Endothelial cell of umbilical vein (primary cell): ENCODE data around the gene NEMP1. TPM values are rescaled to one million over a fixed set of nuclear protein-coding genes. Genes with fewer than 3 reads are reported as not detected.

ENCODE experiments used
- BruUV-seq: library from RNA; stranded (reverse); fragments of 400-500 nt; replicated peaks from 2 replicates; lab custom pipeline; 2021; lab: Mats Ljungman, UMichigan
- CTCF ChIA-PET: fragments of 300-600, 350-600 bp; sonication (Branson Sonifier 250); formaldehyde crosslinking; loops from one replicate; lab custom pipeline; 2021; ENCODE audit warnings: antibody characterized with exemption, inconsistent platforms; lab: Charles Lee
- POLR2A ChIA-PET: fragments of 300-600, 350-600 bp; sonication (Branson Sonifier 250); formaldehyde crosslinking; loops from one replicate; lab custom pipeline; 2021; ENCODE audit warnings: antibody characterized with exemption, inconsistent platforms; lab: Charles Lee
- DNase-seq: peaks from one replicate; pipeline ENCODE4 v3.0.0-alpha.2; 2011; ENCODE audit warnings: low read depth, low spot score
- FAIRE-seq: peaks from 2 replicates; lab custom pipeline; 2011; peaks lifted over from hg19 to GRCh38; lab: Jason Lieb, UNC
- H2AFZ ChIP-seq: 2 replicates; pipeline ENCODE4 v1.6.0; 2012; ENCODE audit warnings: low read depth, low read length, control low read depth, inconsistent platforms
- H3K27ac ChIP-seq: 2 replicates; pipeline ENCODE4 v1.5.1; 2011; ENCODE audit warnings: low read depth, mild to moderate bottlenecking, control low read depth, low read length, moderate library complexity; ENCODE audit not compliant: insufficient read depth
- H3K27me3 ChIP-seq, 2 experiments: 2 replicates each; pipeline versions ENCODE4 v1.6.0 to v1.6.1; 2011; ENCODE audit warnings: low read length in 2 of 2, mixed read lengths in 1 of 2; ENCODE audit not compliant: control insufficient read depth in 2 of 2, insufficient read depth in 2 of 2
- H3K36me3 ChIP-seq, 2 experiments: 2 replicates in 1 of 2; 3 replicates in 1 of 2; pipeline ENCODE4 v1.5.1; 2011; ENCODE audit warnings: low read length in 2 of 2, mild to moderate bottlenecking in 1 of 2, moderate library complexity in 1 of 2; ENCODE audit not compliant: control insufficient read depth in 2 of 2, insufficient read depth in 2 of 2; ENCODE audit errors: extremely low read depth in 1 of 2
- H3K4me1 ChIP-seq: 3 replicates; pipeline ENCODE4 v1.5.1; 2011; ENCODE audit warnings: mild to moderate bottlenecking, low read length; ENCODE audit not compliant: control insufficient read depth, insufficient read depth; ENCODE audit errors: extremely low read depth
- H3K4me2 ChIP-seq: 2 replicates; pipeline ENCODE4 v1.6.1; 2011; ENCODE audit warnings: low read length, control low read depth, mixed read lengths; ENCODE audit not compliant: insufficient read depth
- H3K4me3 ChIP-seq, 3 experiments: fragments of 200-600 bp in 1 of 3; sonication (generic), shearing (Covaris generic) in 1 of 3; replicated peaks in 1 of 3; 2 replicates each; pipeline ENCODE4 v1.5.1; 2011 to 2016; ENCODE audit warnings: control low read depth in 3 of 3, low read length in 3 of 3, mild to moderate bottlenecking in 2 of 3, inconsistent platforms in 1 of 3, low read depth in 1 of 3, moderate library complexity in 1 of 3; ENCODE audit not compliant: insufficient read depth in 1 of 3
- H3K79me2 ChIP-seq: 2 replicates; pipeline ENCODE4 v1.6.0; 2012; ENCODE audit warnings: low read length, inconsistent platforms; ENCODE audit not compliant: control insufficient read depth, insufficient read depth
- H3K9ac ChIP-seq: replicated peaks from 2 replicates; pipeline ENCODE3; 2011; ENCODE audit warnings: low read length, control low read depth; ENCODE audit not compliant: insufficient read depth; ENCODE audit errors: extremely low read depth
- H3K9me1 ChIP-seq: replicated peaks from 3 replicates; pipeline ENCODE4 v1.6.0; 2011; ENCODE audit warnings: mild to moderate bottlenecking, low read length; ENCODE audit not compliant: control insufficient read depth, insufficient read depth; ENCODE audit errors: extremely low read depth
- H3K9me3 ChIP-seq: replicated peaks from 2 replicates; pipeline ENCODE4 v1.5.1; 2012; ENCODE audit warnings: low read length, inconsistent platforms; ENCODE audit not compliant: control insufficient read depth, insufficient read depth
- H4K20me1 ChIP-seq: replicated peaks from 2 replicates; pipeline ENCODE3; 2011; ENCODE audit warnings: mild to moderate bottlenecking, low read length; ENCODE audit not compliant: control insufficient read depth, insufficient read depth; ENCODE audit errors: extremely low read depth
- EZH2 ChIP-seq: IDR thresholded peaks from 2 replicates; pipeline ENCODE4 v1.6.1; 2012; ENCODE audit warnings: borderline replicate concordance, low read depth, mild to moderate bottlenecking, moderate library complexity, low read length, inconsistent platforms; ENCODE audit not compliant: severe bottlenecking
- FOS ChIP-seq: IDR thresholded peaks from 2 replicates; pipeline ENCODE4 v1.6.1; 2011; ENCODE audit warnings: mild to moderate bottlenecking, low read length, moderate library complexity, borderline replicate concordance; ENCODE audit not compliant: insufficient read depth
- GATA2 ChIP-seq: IDR thresholded peaks from 2 replicates; pipeline ENCODE4 v1.7.0; 2011; ENCODE audit warnings: low read depth, mild to moderate bottlenecking, moderate library complexity, mixed read lengths, low read length; ENCODE audit not compliant: insufficient read length, insufficient read depth
- JUN ChIP-seq: IDR thresholded peaks from 2 replicates; pipeline ENCODE4 v1.6.1; 2011; ENCODE audit warnings: borderline replicate concordance, low read depth; ENCODE audit not compliant: insufficient read length, insufficient read depth
- MYC ChIP-seq: IDR thresholded peaks from one replicate; pipeline ENCODE4 v1.6.1; 2011; ENCODE audit warnings: mild to moderate bottlenecking, low read depth, low read length
- POLR2A ChIP-seq: IDR thresholded peaks from 2 replicates; pipeline ENCODE4 v1.6.1; 2012; ENCODE audit warnings: low read depth, mild to moderate bottlenecking, control low read depth, low read length
- POLR2AphosphoS5 ChIP-seq: IDR thresholded peaks from 2 replicates; pipeline ENCODE4 v1.6.1; 2012; ENCODE audit warnings: low read depth, mild to moderate bottlenecking, control low read depth, low read length, moderate library complexity; ENCODE audit not compliant: insufficient read depth
- dilution Hi-C: fragments of 300-500 bp; cut with MboI; formaldehyde crosslinking; loops from one replicate; pipeline ENCODE4 v1.15.0; 2019; ENCODE audit warnings: low sequenced_read_pairs; ENCODE audit not compliant: extremely low pct_ligation_motif_present
- intact Hi-C: fragments of 100-400 bp; cut with micrococcal nuclease; formaldehyde crosslinking; loops from one replicate; pipeline ENCODE4 v1.10.0; 2022
- polyA plus RNA-seq, 4 experiments: library from polyadenylated mRNA; depleted of rRNA in 3 of 4; stranded (reverse) in 3 of 4; unstranded in 1 of 4; fragments of >200 nt; gene quantifications; 2 replicates each; pipeline versions ENCODE4 v1.2.1 to v1.2.3, GENCODE V29; 2011 to 2012; ENCODE audit warnings: missing spikeins in 1 of 4
- total RNA-seq: library from RNA; stranded (reverse); gene quantifications from 2 replicates; pipeline ENCODE4 v1.2.3, GENCODE V29; 2021
- TF ChIP-seq, protein P1 (sequence below): IDR thresholded peaks from 2 replicates; pipeline ENCODE4 v1.6.1; 2011; ENCODE audit not compliant: insufficient read depth, insufficient read length
- TF ChIP-seq, protein P2 (sequence below), 2 donors: IDR thresholded peaks; 1 replicate in 1 of 2; 2 replicates in 1 of 2; pipeline ENCODE4 v1.5.1; 2011; ENCODE audit warnings: low read length in 2 of 2, mild to moderate bottlenecking in 2 of 2, moderate library complexity in 2 of 2, control low read depth in 1 of 2, inconsistent platforms in 1 of 2, low read depth in 1 of 2; ENCODE audit not compliant: insufficient read depth in 1 of 2; ENCODE audit errors: extremely low read depth in 1 of 2

The NEMP1 gene
- total and polyA plus RNA-seq, 2 donors (not counting 3 experiments of a cell fraction or from before 2014, with no cell fraction given): 10.8 to 21.5 TPM

DNA sequence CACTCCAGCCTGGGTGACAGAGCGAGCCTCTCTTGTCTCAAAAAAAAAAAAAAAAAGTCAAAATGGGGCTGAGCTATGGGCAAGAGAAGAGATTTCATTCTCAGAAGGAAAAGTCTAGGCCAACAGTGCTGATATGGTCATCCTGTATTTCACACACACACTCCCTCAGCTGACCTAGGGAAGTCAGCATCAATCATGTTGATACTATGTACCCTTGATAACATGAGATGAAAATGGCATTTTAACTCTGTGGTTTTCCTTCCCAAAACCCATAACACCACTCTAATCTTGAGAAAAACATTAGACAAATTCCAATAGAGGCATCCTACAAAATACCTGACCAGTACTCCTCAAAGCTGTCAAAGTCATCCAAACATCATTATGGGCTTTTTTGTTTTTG is 2.3 kb upstream of the NEMP1 start:
- Histone ChIP-seq H3K9ac (no peak overlapping the region), H2AFZ (no peak overlapping the region), H3K4me3 (no peak overlapping the region), H3K9me1 (no peaks in the 10 kb centered on the region), H3K4me1 (peaks cover 10% of the 10 kb centered on the region), H4K20me1 (no peaks in the 10 kb centered on the region), H3K9me3 (no peaks in the 10 kb centered on the region), H3K36me3 (no peaks in the 10 kb centered on the region), H3K27ac (no peak overlapping the region), H3K4me2 (no peak overlapping the region), H3K27me3 (no peaks in the 10 kb centered on the region), H3K79me2 (peaks cover 4% of the 10 kb centered on the region)
- DNase-seq (no peak), FAIRE-seq (no peak)
- intact Hi-C loops: no loop called here
- no peak for TF ChIP-seq POLR2A
- TF ChIP-seq, protein P1, sequence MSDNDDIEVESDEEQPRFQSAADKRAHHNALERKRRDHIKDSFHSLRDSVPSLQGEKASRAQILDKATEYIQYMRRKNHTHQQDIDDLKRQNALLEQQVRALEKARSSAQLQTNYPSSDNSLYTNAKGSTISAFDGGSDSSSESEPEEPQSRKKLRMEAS: no peak
- no peak for TF ChIP-seq FOS
- TF ChIP-seq POLR2AphosphoS5: no peak
- TF ChIP-seq MYC: no peak
- no peak for TF ChIP-seq GATA2
- TF ChIP-seq, protein P2, sequence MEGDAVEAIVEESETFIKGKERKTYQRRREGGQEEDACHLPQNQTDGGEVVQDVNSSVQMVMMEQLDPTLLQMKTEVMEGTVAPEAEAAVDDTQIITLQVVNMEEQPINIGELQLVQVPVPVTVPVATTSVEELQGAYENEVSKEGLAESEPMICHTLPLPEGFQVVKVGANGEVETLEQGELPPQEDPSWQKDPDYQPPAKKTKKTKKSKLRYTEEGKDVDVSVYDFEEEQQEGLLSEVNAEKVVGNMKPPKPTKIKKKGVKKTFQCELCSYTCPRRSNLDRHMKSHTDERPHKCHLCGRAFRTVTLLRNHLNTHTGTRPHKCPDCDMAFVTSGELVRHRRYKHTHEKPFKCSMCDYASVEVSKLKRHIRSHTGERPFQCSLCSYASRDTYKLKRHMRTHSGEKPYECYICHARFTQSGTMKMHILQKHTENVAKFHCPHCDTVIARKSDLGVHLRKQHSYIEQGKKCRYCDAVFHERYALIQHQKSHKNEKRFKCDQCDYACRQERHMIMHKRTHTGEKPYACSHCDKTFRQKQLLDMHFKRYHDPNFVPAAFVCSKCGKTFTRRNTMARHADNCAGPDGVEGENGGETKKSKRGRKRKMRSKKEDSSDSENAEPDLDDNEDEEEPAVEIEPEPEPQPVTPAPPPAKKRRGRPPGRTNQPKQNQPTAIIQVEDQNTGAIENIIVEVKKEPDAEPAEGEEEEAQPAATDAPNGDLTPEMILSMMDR (IDR thresholded peaks at IDR 0.05; ENCODE audit: extremely low read depth in 1 of 2, insufficient read depth in 1 of 2, low read depth in 1 of 2, low read length in 2 of 2): no peak
- no peak for TF ChIP-seq JUN
- TF ChIP-seq EZH2: no peak
- BruUV-seq: no TSS peak
- ChIA-PET POLR2A (no interaction called here), CTCF (interaction anchor here (2.2 to 4.2 kb wide), 2 partner anchors 12 to 31 kb away, joined by 6 to 71 read pairs; partner anchors contain the start of gene STAT6)
- dilution Hi-C loops: no loop called here
